RPMI7951 (cell line): ENCODE data around the gene NXN. TPM values are rescaled to one million over a fixed set of nuclear protein-coding genes. Genes with fewer than 3 reads are reported as not detected.
A peak's percentile ranks its signal among the peaks of the same experiment; 100 is the strongest.
"Not testable (repeated sequence)": the region's sequence is repeated elsewhere in the genome, so short reads cannot be mapped to it uniquely, and the experiment has no call there.

ENCODE experiments used
- DNase-seq: peaks from one replicate; pipeline ENCODE4 v3.0.0-alpha.2; 2012; ENCODE audit warnings: low read depth
- total RNA-seq: library from RNA; depleted of rRNA; stranded (reverse); fragments of >200 nt; shearing (Covaris generic); gene quantifications from 2 replicates; pipeline ENCODE4 v1.2.3, GENCODE V29; 2014

The NXN gene
- total RNA-seq, 1 experiment from 2014 or later, result 5.9 TPM

GRCh38 chr17:979212-979538 is 401 bp downstream of the NXN start:
- peak; percentile 28 for DNase-seq

DNA sequence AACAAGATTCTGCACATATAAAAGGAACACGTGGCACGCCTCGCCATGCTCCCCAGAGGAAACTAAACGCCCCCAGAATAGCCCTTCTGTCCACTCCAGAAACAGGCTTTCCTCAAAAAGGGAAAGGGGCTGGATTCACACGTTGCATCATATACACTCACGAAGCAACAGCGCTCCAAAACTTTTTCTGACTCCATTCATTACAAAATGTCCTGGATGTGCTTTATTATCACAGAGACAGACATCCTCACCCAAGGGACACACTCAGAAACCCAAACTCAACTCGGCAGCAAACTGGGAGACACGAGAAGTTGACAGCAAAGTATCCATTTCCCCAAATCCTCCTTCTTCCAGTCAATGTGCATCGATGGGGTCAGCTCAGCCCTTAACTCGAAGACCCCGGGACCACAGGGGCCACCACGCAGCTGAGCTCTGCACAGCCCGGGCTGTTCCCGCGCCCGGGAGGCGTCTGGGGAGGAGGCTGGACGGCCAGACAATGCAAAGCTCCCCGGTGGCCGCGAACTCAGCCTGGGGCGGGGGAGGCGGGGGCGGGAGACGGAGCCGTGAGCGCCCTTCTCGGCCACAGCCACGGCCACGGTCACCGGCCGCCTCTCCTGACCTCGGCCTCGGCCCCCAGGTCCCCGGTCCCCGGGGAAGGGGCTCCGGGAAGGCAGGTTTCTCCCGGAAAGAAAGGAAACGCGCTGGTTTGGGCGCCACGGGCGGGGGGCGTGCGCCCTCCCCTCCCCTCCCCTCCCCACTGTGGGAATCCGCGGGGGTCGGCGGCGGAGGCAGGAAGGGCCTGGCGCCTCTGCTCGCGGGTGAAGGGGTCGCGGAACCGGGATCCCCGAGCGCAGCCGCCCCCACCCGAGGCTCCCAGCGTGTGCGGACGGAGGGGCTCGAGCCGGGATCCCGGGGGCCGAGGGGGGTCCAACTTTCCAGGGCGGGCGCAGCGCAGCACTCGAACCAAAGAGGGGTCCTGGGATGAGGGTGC is 1.2 kb downstream of the NXN start:
- no peak for DNase-seq

- no peak for DNase-seq
Observed at GRCh38 chr17:977166-977565, 2.4 kb downstream of the NXN start.

DNA sequence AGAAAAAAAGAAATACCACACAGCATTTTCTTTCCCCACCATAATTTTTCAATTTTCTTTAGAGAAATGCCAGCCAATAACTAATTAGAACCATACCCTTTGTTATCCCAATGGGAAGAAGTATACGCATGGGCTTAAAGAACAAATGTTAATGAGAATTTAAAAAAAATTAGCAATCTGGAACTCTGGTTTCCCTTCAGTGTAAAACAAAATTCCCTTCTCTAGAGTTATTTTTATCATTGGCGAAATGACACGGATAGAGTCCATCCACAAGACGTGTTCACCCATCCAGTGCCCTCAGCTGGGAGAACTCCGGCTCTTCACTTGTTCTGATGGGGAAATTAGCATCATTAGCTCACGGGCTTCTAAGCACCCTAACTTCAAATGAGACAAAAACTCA is 3.3 kb downstream of the NXN start:
- DNase-seq, result no peak

DNA sequence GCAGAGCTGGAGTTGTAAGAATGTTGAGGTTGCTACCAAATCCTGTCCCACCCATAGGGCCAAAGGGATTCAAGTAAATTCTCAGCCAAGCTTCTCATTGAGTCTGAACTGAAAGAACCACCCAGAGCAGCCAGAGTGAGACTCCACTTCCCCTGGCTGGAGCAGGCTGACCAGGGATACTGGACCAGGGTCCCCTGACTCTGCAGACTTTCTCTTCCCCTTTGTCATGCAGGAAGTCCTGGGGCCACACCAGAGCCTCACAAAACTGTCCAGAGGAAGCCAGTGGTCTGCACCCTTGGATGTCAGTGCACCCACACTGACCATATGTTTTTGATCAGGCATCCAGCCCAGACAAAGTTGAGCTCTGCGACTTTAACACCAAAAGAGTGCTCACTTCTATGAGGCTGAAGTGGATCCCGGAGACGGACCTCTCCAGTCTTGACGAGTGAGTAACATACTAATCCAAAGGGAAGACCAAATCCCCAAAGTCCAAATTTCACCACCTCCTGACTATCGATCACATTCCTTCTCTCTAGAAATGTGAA is 4.1 kb downstream of the NXN start:
- DNase-seq, result peak; percentile 48

GRCh38 chr17:974778-975177 is 4.8 kb downstream of the NXN start:
- DNase-seq, result not testable (repeated sequence)

- no peak for DNase-seq
Observed at GRCh38 chr17:973053-973452, 6.5 kb downstream of the NXN start.

- DNase-seq, result not testable (repeated sequence)
Observed at GRCh38 chr17:971861-972260, 7.7 kb downstream of the NXN start.

DNA sequence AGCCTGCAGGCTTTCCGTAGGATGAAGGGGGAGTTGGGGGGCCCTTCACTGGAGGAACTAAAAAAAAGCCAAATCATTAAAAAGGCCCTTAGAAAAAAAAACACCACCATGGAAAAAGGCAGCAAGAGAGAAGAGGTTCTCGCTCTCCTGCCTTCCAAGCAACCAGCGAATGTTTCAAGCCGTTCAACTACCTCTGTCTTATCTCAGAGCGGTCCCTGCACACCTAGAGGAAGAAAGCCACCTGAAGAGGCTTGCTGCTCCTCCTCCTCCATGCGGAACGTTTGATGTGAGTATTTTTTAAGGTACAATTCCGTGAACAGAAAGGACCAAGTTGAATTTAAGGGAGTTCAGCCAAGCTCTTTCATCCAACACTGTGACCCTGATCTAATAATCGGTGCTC is 9.2 kb downstream of the NXN start:
- DNase-seq, result no peak

DNA sequence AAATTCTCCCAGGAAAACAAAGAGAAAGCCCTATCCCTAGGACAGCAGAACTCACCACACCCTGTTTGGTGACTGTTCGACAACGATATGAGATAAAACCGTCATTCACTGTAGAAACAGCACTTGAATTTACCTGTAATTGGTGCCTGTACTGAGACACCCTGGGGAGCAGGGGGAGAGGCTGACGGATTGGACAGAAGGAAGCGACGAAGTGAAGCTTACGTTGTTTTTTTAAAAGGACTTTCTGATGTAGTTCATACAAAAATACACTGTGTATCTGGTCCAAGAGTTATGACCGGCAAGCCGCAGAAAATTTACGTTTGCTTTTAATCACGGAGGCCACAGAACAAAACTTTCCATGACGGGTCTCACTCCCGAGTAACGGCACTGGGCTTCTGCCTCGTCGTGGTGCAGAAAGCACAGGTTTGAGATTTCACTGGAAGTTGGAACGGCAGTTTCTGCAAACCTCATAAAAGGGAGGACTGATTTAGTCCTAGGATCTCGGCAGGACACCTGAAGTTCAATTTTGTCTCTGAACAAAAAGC is 9.7 kb downstream of the NXN start:
- DNase-seq, result no peak

DNA sequence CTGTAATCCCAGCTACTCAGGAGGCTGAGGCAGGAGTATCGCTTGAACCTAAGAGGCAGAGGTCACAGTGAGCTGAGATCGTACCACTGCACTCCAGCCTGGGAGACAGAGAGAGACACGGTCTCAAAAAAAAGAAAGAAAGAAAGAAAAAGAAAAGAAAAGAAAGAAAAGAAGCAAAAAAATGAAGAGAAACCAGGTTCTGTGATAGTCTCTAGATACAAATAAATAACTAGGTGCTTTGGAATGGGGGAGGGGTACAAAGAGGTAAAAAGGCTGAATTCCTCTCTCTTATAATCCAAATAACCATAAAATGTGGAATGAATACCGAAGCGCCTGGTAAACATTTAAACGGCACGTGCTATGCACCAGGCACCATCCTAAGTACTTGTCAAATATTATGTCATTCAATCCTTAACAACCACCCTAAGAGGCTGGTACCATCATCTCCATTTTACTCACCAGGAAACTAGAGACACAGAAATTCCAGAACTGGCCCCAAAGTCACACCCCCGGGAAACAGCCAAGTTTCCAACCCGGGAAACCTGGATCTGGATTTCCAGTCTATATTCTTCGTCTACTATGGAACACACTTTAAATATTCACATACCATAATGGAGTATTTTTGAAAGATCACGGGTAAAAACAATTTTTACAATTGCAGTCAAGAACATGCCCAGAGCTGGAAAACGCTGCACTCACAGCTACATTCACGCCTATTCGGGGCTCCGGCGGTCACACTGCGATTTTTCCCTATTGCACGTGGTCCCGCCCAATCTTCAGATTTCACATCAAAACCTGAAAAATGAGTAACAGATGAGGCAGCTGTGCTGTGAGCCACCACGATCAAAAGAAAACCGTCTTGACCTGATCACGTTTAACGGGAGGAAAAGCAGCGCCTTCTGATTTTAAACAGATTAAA is 10.5 kb downstream of the NXN start:
- DNase-seq, result no peak

DNA sequence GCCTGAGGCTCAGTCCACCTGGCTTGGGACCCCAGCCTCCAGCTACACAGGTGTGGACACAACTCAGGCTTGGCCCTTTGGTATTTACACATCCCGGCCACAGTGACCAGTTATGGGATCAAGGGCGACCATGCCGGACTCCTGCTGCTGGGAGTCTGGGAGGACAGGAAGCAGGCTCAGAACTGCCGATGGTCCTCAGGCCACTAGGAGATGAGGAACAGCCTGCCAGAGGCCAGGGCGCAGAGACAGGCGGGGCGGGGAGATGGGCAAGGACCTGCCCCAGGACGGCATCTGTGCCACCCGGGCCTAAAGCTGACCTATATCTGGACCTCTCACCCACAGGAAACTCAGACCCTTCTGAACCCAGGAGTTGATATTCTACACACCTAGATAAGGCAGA is 12.5 kb downstream of the NXN start:
- DNase-seq, result no peak

DNA sequence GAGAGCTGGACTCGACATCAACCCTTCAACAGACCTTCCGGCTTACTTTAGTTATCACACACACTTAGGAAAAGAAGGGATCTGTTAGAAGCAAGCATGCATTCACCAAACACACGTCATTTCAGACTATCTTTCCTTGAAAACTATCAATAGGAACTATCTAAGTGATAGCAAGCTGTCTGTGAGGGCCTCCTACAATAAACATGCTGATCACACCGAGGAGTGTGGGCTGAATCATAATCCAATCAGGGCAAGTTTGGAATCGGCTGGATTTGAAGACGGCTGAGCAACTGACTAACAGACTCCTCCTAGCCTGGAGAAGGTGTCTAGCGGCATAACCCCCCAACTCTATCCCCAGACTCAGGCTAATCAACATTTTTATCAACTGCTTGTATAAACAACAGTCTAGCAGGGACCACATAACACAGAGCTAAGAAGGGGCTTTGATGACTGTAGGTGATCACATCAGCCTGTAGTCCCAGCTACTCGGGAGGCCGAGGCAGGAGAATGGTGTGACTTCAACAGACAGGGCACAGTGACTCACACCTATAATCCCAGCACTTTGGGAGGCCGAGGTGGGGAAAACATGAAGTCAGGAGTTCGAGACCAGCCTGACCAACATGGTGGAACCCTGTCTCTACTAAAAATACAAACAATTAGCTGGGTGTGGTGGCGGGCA is 14.1 kb downstream of the NXN start:
- DNase-seq, result no peak

DNA sequence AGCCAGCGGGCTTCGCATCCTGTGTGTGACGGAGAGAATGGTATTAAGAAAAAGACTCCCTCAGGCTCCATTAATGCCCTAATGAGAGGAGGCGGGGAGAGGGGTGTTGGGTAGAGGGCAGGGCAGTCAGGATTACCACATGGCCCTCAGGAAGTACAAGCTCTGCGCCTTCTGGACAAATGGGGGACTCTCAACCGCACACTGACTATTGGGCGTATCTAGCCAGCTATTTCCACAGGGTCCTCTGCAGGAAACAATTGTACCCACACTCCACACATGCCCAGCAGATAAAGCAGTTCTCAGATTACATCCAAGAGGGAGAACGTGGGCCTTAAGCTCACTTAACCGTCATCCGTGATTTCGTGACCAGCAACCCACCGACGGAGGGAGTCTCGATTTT is 14.7 kb downstream of the NXN start:
- no peak for DNase-seq

GRCh38 chr17:962670-963069 is 16.9 kb downstream of the NXN start:
- DNase-seq, result no peak

DNA sequence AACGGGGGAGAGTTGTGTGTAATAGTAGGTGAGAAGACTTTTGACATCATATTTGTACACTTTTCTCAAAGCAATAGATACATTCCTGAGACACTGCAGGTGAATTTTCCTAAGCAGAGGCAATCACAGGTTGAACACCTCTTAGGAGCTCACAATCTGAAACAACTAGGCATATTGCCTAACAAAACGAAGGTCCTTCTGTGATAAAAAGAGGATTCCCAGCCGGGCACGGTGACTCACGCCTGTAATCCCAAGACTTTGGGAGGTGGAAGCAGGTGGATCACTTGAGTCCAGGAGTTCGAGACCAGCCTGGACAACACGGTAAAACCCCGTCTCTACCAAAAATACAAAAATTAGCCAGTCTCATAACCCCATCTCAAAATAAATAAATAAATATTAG is 17.4 kb downstream of the NXN start:
- DNase-seq, result no peak

- no peak for DNase-seq
Observed at GRCh38 chr17:958712-959451, 20.7 kb downstream of the NXN start.

- DNase-seq, result no peak
Observed at GRCh38 chr17:957856-958421, 21.6 kb downstream of the NXN start.

GRCh38 chr17:956905-957304 is 22.7 kb downstream of the NXN start:
- DNase-seq, result peak; percentile 85

- DNase-seq, result no peak
Observed at GRCh38 chr17:954431-955164, 25.0 kb downstream of the NXN start.
